ENCODE data around the gene CHI3L1. TPM values are rescaled to one million over a fixed set of nuclear protein-coding genes. Genes with fewer than 3 reads are reported as not detected.

CHI3L1 gene
- total and polyA plus RNA-seq, 9 donors: 4.0 to 70.5 (median 6.8) TPM; not detected in 1

- no peak for TF ChIP-seq EP300 (IDR thresholded peaks at IDR 0.05)
- no peak for TF ChIP-seq POLR2A (IDR thresholded peaks at IDR 0.05)
- TF ChIP-seq CTCF (IDR thresholded peaks at IDR 0.05): no peak
- Histone ChIP-seq H3K4me3 (no peak overlapping the region), H3K27ac (no peak overlapping the region), H3K9me3 (no peaks in the 10 kb centered on the region), H3K36me3 (no peaks in the 10 kb centered on the region), H3K4me1 (ENCODE audit: insufficient read depth) (no peaks in the 10 kb centered on the region), H3K27me3 (no peaks in the 10 kb centered on the region)
- 65 to 73% (median 71%) methylated on average over 1 of the region's 1 CpG for whole genome bisulfite sequencing, 3 donors
- intact Hi-C loops (cut with DNase I): loop anchor here (2.0 to 5.0 kb wide), 5 partner anchors 92 to 182 kb away; partner anchors contain the start of gene ADORA1 (in 1 of the 4)
- DNase-seq: no peak
Measured at GRCh38 chr1:203219171-203219570, 32.7 kb upstream of the CHI3L1 start.

GRCh38 chr1:203217668-203218067 is 31.2 kb upstream of the CHI3L1 start:
- intact Hi-C loops (cut with DNase I): loop anchor here (2.0 to 5.0 kb wide), 6 partner anchors 90 to 180 kb away; partner anchors contain the start of gene ADORA1 (in 1 of the 4)
- 67 to 77% (median 76%) methylated on average over 7 of the region's 7 CpGs for WGBS, 3 donors
- Histone ChIP-seq H3K4me1 (ENCODE audit: insufficient read depth) (no peaks in the 10 kb centered on the region), H3K4me3 (no peak overlapping the region), H3K27me3 (no peaks in the 10 kb centered on the region), H3K27ac (no peak overlapping the region), H3K36me3 (no peaks in the 10 kb centered on the region), H3K9me3 (no peaks in the 10 kb centered on the region)
- DNase-seq: no peak
- no peak for TF ChIP-seq EP300 (IDR thresholded peaks at IDR 0.05)
- TF ChIP-seq CTCF (IDR thresholded peaks at IDR 0.05): no peak
- TF ChIP-seq POLR2A (IDR thresholded peaks at IDR 0.05): no peak

GRCh38 chr1:203217139-203217655 is 30.7 kb upstream of the CHI3L1 start:
- WGBS, 3 donors: 50 to 54% (median 52%) methylated on average over 6 of the region's 6 CpGs
- H3K4me3 ChIP-seq: no peak overlapping the region
- H3K9me3 ChIP-seq: no peaks in the 10 kb centered on the region
- intact Hi-C loops (cut with DNase I): loop anchor here (2.0 to 5.0 kb wide), 5 partner anchors 90 to 180 kb away; partner anchors contain the start of gene ADORA1 (in 1 of the 4)
- no peaks in the 10 kb centered on the region for H3K4me1 ChIP-seq (ENCODE audit: insufficient read depth)
- H3K27me3 ChIP-seq: no peaks in the 10 kb centered on the region
- H3K36me3 ChIP-seq: no peaks in the 10 kb centered on the region
- no peak for DNase-seq
- TF ChIP-seq POLR2A (IDR thresholded peaks at IDR 0.05) (no peak), CTCF (IDR thresholded peaks at IDR 0.05) (no peak), EP300 (IDR thresholded peaks at IDR 0.05) (no peak)
- no peak overlapping the region for H3K27ac ChIP-seq

GRCh38 chr1:203216274-203217138 is 30.0 kb upstream of the CHI3L1 start:
- no peaks in the 10 kb centered on the region for H3K9me3 ChIP-seq
- TF ChIP-seq POLR2A (IDR thresholded peaks at IDR 0.05): no peak
- peak; percentile 58 to 72 (median 64) for TF ChIP-seq CTCF (IDR thresholded peaks at IDR 0.05)
- no peak for TF ChIP-seq EP300 (IDR thresholded peaks at IDR 0.05)
- no peak overlapping the region for H3K27ac ChIP-seq
- no peaks in the 10 kb centered on the region for H3K4me1 ChIP-seq (ENCODE audit: insufficient read depth)
- intact Hi-C loops (cut with DNase I): loop anchor here (2.0 to 5.0 kb wide), 5 partner anchors 89 to 179 kb away; partner anchors contain the start of gene ADORA1 (in 1 of the 4)
- WGBS, 3 donors: 29 to 33% (median 30%) methylated on average over 19 of the region's 19 CpGs
- H3K36me3 ChIP-seq: no peaks in the 10 kb centered on the region
- DNase-seq: peak; percentile 33 to 62 (median 50)
- no peaks in the 10 kb centered on the region for H3K27me3 ChIP-seq
- no peak overlapping the region for H3K4me3 ChIP-seq

All from ovary (tissue), 9 donors.